Activated CD8-positive, alpha-beta memory T cell treated with anti-CD3 and anti-CD28 coated beads, Interleukin-2, amount 50 U/mL, for 24 hours (primary cell): ENCODE results near the gene CEACAM16.

Experiments used
- DNase-seq: peaks from one replicate; pipeline ENCODE4 v3.0.0-alpha.2; 2020; ENCODE audit errors: extremely low read depth

Gene CEACAM16

DNA sequence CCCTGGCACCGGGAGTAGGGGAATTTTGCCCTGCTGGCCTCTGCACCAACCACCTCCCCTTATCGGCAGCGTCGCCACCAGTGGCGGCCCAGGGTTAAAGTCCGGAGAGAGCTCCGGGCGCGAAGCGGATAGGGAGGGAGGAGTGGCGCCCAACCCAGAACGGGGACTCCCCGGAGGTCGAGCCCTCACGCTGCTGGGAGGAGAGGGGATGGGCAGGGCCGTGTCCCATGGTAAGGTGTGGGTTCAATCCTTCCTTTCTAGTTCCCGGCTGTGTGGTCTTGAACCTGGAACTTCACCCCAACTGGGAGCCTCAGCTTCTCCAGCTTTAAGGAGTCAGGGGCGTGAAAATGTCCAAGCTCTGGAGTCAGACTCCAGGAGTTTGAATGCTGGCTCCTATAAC lies 26.3 kb downstream of the CEACAM16 start:
- no peak for DNase-seq

- no peak for DNase-seq
Measured at GRCh38 chr19:44725684-44726083, 26.7 kb downstream of the CEACAM16 start.

GRCh38 chr19:44726465-44726864 lies 27.5 kb downstream of the CEACAM16 start:
- no peak for DNase-seq

DNA sequence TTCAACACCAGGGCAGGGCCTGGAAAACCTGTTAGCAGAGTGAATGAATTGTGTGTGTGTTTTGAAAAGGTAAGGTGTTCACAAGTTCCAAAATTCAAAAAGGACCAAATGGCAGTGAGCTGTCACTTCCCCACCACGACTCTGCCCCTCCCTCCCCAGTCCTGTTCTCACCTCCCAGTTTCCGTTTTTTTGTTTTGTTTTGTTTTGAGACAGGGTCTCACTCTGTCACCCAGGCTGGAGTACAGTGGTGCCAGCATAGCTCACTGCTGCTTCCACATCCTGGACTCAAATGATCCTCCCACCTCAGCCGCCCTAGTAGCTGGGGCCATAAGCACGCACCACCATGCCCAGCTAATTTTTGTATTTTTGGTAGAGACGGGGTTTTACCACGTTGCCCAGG lies 29.2 kb downstream of the CEACAM16 start:
- no peak for DNase-seq

- DNase-seq, result no peak
Measured at GRCh38 chr19:44729516-44730033, 30.6 kb downstream of the CEACAM16 start.

- no peak for DNase-seq
Measured at GRCh38 chr19:44731081-44731480, 32.1 kb downstream of the CEACAM16 start.

GRCh38 chr19:44731622-44732021 lies 32.7 kb downstream of the CEACAM16 start:
- DNase-seq, result no peak

GRCh38 chr19:44732235-44733014 lies 33.5 kb downstream of the CEACAM16 start:
- no peak for DNase-seq

DNA sequence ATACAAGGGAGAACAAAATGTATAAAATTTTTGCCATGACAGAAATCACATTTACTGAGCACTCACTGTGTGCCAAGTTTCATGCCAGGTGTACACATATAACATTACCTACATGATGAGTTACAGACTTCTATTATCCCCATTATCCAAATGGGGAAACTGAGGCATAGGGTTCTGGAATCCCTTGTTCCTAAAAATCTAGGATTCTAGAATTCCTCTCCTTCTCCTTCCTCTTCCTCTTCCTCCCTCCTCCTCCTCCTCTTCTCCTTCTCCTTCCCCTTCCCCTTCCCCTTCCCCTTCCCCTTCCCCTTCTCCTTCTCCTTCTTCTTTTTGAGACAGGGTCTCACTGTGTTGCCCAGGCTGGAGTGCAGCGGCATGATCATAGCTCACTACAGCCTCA lies 35.4 kb downstream of the CEACAM16 start:
- DNase-seq, result no peak

- no peak for DNase-seq
Measured at GRCh38 chr19:44735011-44735410, 36.1 kb downstream of the CEACAM16 start.

GRCh38 chr19:44737238-44738071 lies 38.5 kb downstream of the CEACAM16 start:
- DNase-seq, result no peak

- DNase-seq, result no peak
Measured at GRCh38 chr19:44738136-44738535, 39.2 kb downstream of the CEACAM16 start.

DNA sequence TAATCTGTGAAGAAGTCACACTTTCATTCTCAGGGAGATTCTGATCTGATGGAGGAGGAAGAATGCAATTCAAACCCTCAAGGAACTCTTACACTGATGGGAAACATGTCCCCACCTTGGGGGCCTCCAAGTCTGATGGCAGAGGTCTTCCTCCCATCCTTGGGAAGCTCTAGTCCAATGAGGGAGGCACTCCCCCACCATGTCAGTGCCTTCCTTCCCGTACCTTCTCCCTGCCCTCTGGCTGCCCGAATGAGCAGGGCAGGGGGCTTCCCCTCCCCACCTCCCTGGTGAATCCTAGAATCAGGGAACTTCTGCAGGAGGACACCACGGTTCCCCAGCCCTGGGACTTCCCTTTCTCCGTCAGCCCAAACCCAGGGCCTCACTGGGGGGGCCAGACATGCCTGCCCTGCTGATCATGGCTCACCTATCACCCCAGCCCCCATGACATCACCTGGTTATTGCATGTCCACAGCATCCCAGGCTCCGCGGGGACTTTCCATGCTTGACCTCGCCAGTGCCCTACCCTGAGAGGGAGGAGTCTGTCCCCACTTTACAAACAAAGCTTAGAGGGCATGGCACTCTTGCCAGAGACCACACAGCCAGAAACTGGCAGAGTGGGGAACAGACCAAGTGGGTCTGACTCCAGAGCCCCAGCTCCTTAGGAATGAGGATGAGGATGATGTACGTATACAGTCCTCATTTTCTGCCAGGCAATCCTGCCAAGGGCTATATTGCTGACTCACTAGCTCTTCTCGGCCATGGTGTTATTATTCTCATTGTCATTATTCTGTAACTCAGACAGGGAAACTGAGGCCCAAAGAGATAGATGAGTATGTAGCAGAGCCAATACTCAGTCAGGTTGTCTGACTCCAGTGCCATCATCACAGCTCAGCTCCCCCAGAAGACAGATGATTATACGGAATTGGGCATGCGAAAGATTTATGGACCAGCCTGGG lies 39.9 kb downstream of the CEACAM16 start:
- no peak for DNase-seq

DNA sequence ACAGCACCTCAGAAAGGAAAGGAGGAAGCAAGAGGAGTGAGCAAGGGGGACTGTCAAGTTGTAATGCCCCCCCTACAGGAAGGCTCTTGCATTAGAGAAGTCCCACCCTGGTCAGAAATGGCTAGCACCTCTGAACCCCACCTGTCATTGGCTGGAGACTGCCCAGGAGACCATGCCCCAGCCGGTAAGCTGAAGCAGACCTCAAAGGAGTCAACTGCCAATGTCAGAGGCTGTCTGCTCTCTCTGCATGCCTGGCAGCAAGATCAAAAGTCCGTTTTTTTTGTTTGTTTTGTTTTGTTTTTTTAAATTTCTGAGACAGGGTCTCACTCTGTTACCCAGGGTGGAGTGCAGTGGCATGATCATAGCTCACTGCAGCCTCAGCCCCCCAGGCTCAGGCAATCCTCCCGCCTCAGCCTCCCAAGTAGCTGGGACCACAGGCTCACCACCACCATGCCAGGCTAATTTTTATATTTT lies 41.4 kb downstream of the CEACAM16 start:
- DNase-seq, result no peak

DNA sequence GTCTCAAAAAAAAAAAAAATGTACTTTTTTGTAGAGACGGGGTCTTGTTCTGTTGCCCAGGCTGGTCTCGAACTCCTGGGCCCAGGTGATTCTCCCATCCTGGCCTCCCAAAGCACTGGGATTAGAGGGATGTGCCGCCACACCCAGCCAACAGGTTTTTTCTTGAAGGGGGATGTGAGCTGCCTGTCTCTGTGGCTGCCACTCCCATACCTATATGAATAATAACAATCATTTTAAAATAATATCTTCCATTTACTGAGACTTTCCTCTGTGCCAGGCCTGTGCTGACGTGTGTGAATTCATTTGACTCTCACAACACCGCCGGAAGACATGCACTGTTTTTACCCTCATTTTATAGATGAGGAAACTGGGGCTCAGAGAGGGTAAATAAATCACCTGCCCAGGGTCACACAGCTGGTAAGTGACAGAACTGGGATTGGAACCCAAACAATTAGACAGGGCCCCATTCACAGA lies 42.3 kb downstream of the CEACAM16 start:
- DNase-seq, result no peak

DNA sequence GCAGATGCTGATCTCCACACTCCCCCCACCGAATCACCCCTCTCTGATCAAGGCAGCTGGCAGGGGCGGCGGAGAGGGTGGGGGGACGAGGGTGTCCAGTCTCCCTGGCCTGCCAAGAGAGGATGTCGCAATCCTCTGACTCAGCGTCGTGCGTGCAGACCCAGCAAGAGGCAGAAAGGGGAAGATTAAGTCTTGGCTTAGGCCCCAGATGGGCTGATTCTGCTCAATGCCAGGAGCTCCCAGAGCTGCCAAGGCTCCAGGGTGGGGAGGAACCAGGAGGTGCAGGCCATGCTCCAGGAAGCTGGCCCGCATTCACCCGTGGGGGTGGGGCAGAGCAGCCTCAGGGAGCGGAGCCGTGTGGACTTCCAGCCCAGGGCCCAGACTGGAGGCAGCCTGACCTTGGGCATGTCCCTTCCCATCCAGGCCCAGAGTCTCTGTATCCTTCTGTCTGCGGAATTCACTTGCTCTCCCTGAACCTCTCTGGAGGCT lies 42.9 kb downstream of the CEACAM16 start:
- DNase-seq, result no peak

GRCh38 chr19:44742330-44743061 lies 43.5 kb downstream of the CEACAM16 start:
- DNase-seq, result no peak

GRCh38 chr19:44744871-44745332 lies 46.0 kb downstream of the CEACAM16 start:
- no peak for DNase-seq

DNA sequence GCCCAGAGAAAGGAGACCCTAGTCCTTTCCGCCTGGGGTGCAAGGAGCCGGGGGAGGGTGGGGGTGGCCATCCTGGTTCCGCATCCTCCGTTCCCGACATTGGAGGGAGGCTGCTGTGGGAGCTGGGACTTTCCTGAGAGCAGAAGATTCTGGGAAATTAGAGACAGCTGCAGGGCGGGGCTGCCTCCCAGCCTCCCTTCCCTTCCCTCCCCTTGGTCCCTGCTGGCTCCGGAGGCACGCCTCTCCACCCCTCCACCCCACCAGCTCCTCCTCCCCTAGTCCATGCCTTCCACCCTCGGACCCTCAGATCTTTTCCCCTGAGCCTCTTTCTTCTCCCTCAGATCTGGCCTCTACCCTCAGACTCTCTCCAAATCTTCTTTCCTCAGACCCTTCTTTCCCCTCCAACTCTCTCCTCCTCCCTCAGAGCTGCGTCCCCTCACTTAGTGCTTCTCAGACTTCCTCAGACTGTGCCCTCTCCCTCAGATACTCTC lies 46.4 kb downstream of the CEACAM16 start:
- no peak for DNase-seq

GRCh38 chr19:44745887-44746600 lies 47.1 kb downstream of the CEACAM16 start:
- DNase-seq, result no peak
